Measurements from ENCODE around the gene TYW1B. TPM values are rescaled to one million over a fixed set of nuclear protein-coding genes. Genes with fewer than 3 reads are reported as not detected.
"Not testable (repeated sequence)": the region's sequence is repeated elsewhere in the genome, so short reads cannot be mapped to it uniquely, and the experiment has no call there.

Gene TYW1B
- total RNA-seq, 1 experiment from 2014 or later, result 5.5 TPM

GRCh38 chr7:72709909-72710308 lies 118.1 kb downstream of the TYW1B start:
- no peak overlapping the region for H2BK120ac ChIP-seq (ENCODE audit: low read depth, low read length, poor library complexity, severe bottlenecking)
- no peak overlapping the region for H2AFZ ChIP-seq (ENCODE audit: low read length)
- H4K8ac ChIP-seq (replicated peaks; ENCODE audit: insufficient read length, low read depth, low read length), result no peak overlapping the region
- no peak overlapping the region for H3K56ac ChIP-seq (ENCODE audit: insufficient read length, low read depth, low read length)
- no peak overlapping the region for H3K9ac ChIP-seq (ENCODE audit: extremely low read depth, insufficient read length, low read length)
- Mint-ChIP-seq H3K27me3 (ENCODE audit: low read depth) (no peaks in the 10 kb centered on the region), H3K27ac (no peak overlapping the region), H3K4me1 (peaks cover 30 to 39% of the 10 kb centered on the region in 2 experiments), H3K9me3 (peaks cover 0 to 3% of the 10 kb centered on the region in 2 experiments; a peak in 1 of 5 replicates), H3K4me3 (no peak overlapping the region), H3K36me3 (ENCODE audit: insufficient read depth in 1 of 3, low read depth in 3 of 3) (peaks cover 13 to 41% (median 25%) of the 10 kb centered on the region in 3 experiments)
- no peak overlapping the region for H2AK5ac ChIP-seq (ENCODE audit: insufficient read length, low read length)
- H2BK5ac ChIP-seq (ENCODE audit: insufficient read length, low read length), result no peak overlapping the region
- H3K4me1 ChIP-seq (ENCODE audit: insufficient read depth, low read length), result no peaks in the 10 kb centered on the region
- no peak overlapping the region for H3K23ac ChIP-seq (ENCODE audit: insufficient read length, low read depth, low read length)
- no peak overlapping the region for H4K91ac ChIP-seq (ENCODE audit: insufficient read length, low read depth, low read length)
- H3K27me3 ChIP-seq (ENCODE audit: insufficient read depth, low read length), result no peaks in the 10 kb centered on the region
- H3K23me2 ChIP-seq (ENCODE audit: insufficient read length, low read depth, low read length, poor library complexity, severe bottlenecking), result no peaks in the 10 kb centered on the region
- H2BK12ac ChIP-seq (ENCODE audit: insufficient read length, low read depth, low read length), result no peak overlapping the region
- H3T11ph ChIP-seq (ENCODE audit: low read length), result no peak overlapping the region
- H2BK15ac ChIP-seq (ENCODE audit: low read depth, low read length), result no peak overlapping the region
- H3K4me2 ChIP-seq (ENCODE audit: insufficient read depth, insufficient read length, low read length), result no peak overlapping the region
- H3K18ac ChIP-seq (ENCODE audit: insufficient read length, low read depth, low read length), result no peak overlapping the region
- TF ChIP-seq CTCF (conservative IDR thresholded peaks at IDR 0.05), result no peak
- no peak for DNase-seq
- WGBS (ENCODE audit: extremely low coverage, insufficient read length, low lambda C conversion rate), result no CpG with 5 or more reads among the region's 8 CpGs
- H4K5ac ChIP-seq (ENCODE audit: insufficient read length, low read depth, low read length), result no peak overlapping the region
- no peaks in the 10 kb centered on the region for H3K79me2 ChIP-seq (ENCODE audit: insufficient read depth, low read length)
- no peak overlapping the region for H3K27ac ChIP-seq (ENCODE audit: insufficient read length, low read depth, low read length)
- no peaks in the 10 kb centered on the region for H4K20me1 ChIP-seq (ENCODE audit: control insufficient read depth, insufficient read depth, insufficient read length)
- no peak overlapping the region for H2BK20ac ChIP-seq (ENCODE audit: low read depth, low read length, poor library complexity, severe bottlenecking)
- H3K14ac ChIP-seq (ENCODE audit: insufficient read depth, low read length), result no peak overlapping the region
- no peak overlapping the region for H3K4ac ChIP-seq (ENCODE audit: low read depth, low read length)
- no peaks in the 10 kb centered on the region for H3K79me1 ChIP-seq (ENCODE audit: insufficient read depth, low read depth, low read length, poor library complexity, severe bottlenecking)
- no peaks in the 10 kb centered on the region for H3K9me3 ChIP-seq (ENCODE audit: control insufficient read depth, low read depth, low read length)

- H4K5ac ChIP-seq (ENCODE audit: insufficient read length, low read depth, low read length); H3K27ac ChIP-seq (ENCODE audit: insufficient read length, low read depth, low read length); H2AK5ac ChIP-seq (ENCODE audit: insufficient read length, low read length); H3K9me3 ChIP-seq (ENCODE audit: control insufficient read depth, low read depth, low read length); H3K14ac ChIP-seq (ENCODE audit: insufficient read depth, low read length); H4K20me1 ChIP-seq (ENCODE audit: control insufficient read depth, insufficient read depth, insufficient read length); H3K79me1 ChIP-seq (ENCODE audit: insufficient read depth, low read depth, low read length, poor library complexity, severe bottlenecking); H3K27ac Mint-ChIP-seq; H3K79me2 ChIP-seq (ENCODE audit: insufficient read depth, low read length); H2BK20ac ChIP-seq (ENCODE audit: low read depth, low read length, poor library complexity, severe bottlenecking); H4K91ac ChIP-seq (ENCODE audit: insufficient read length, low read depth, low read length); H3K27me3 ChIP-seq (ENCODE audit: insufficient read depth, low read length); H3K4me1 ChIP-seq (ENCODE audit: insufficient read depth, low read length); H3T11ph ChIP-seq (ENCODE audit: low read length); H2AFZ ChIP-seq (ENCODE audit: low read length); H3K23ac ChIP-seq (ENCODE audit: insufficient read length, low read depth, low read length); H3K4me2 ChIP-seq (ENCODE audit: insufficient read depth, insufficient read length, low read length); DNase-seq; H2BK15ac ChIP-seq (ENCODE audit: low read depth, low read length); H3K18ac ChIP-seq (ENCODE audit: insufficient read length, low read depth, low read length); H3K4me3 Mint-ChIP-seq; H3K9me3 Mint-ChIP-seq; H2BK12ac ChIP-seq (ENCODE audit: insufficient read length, low read depth, low read length); H4K8ac ChIP-seq (replicated peaks; ENCODE audit: insufficient read length, low read depth, low read length); H3K4ac ChIP-seq (ENCODE audit: low read depth, low read length); H2BK120ac ChIP-seq (ENCODE audit: low read depth, low read length, poor library complexity, severe bottlenecking); H3K9ac ChIP-seq (ENCODE audit: extremely low read depth, insufficient read length, low read length); H3K27me3 Mint-ChIP-seq (ENCODE audit: low read depth); H3K23me2 ChIP-seq (ENCODE audit: insufficient read length, low read depth, low read length, poor library complexity, severe bottlenecking); H3K56ac ChIP-seq (ENCODE audit: insufficient read length, low read depth, low read length); H2BK5ac ChIP-seq (ENCODE audit: insufficient read length, low read length): not testable (repeated sequence)
- Mint-ChIP-seq H3K36me3 (ENCODE audit: insufficient read depth in 1 of 3, low read depth in 3 of 3) (peaks cover 13 to 41% (median 25%) of the 10 kb centered on the region in 3 experiments), H3K4me1 (peaks cover 32 to 41% of the 10 kb centered on the region in 2 experiments)
- no CpG with 5 or more reads among the region's 3 CpGs for whole genome bisulfite sequencing (ENCODE audit: extremely low coverage, insufficient read length, low lambda C conversion rate)
Observed at GRCh38 chr7:72708371-72709050, 119.5 kb downstream of the TYW1B start.

Data from H9 (cell line).